ENCODE results near the gene CA12.
"Not testable (repeated sequence)": the region's sequence is repeated elsewhere in the genome, so short reads cannot be mapped to it uniquely, and the experiment has no call there.

DNA sequence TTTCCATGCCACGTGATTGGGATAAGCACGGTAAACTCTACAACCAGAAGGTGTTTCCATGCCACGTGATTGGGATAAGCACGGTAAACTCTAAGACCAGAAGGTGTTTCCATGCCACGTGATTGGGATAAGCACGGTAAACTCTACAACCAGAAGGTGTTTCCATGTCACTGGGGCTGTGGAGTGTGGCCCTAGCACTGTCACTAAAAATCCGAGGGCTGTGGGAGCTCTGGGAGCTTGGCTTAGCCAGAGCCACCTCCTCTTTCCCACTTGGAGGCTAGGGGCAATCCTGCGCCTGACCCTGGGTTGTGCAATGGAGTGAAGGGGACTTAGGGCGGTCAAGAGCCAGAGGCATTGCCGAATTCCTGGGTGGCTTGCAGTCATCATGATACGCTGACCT is 60.7 kb downstream of the CA12 start:
- TF ChIP-seq, protein P1, sequence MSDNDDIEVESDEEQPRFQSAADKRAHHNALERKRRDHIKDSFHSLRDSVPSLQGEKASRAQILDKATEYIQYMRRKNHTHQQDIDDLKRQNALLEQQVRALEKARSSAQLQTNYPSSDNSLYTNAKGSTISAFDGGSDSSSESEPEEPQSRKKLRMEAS (IDR thresholded peaks at IDR 0.05; ENCODE audit: insufficient read depth, insufficient read length): not testable (repeated sequence)
- TF ChIP-seq, protein P2, sequence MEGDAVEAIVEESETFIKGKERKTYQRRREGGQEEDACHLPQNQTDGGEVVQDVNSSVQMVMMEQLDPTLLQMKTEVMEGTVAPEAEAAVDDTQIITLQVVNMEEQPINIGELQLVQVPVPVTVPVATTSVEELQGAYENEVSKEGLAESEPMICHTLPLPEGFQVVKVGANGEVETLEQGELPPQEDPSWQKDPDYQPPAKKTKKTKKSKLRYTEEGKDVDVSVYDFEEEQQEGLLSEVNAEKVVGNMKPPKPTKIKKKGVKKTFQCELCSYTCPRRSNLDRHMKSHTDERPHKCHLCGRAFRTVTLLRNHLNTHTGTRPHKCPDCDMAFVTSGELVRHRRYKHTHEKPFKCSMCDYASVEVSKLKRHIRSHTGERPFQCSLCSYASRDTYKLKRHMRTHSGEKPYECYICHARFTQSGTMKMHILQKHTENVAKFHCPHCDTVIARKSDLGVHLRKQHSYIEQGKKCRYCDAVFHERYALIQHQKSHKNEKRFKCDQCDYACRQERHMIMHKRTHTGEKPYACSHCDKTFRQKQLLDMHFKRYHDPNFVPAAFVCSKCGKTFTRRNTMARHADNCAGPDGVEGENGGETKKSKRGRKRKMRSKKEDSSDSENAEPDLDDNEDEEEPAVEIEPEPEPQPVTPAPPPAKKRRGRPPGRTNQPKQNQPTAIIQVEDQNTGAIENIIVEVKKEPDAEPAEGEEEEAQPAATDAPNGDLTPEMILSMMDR (IDR thresholded peaks at IDR 0.05; ENCODE audit: extremely low read depth in 1 of 2, insufficient read depth in 1 of 2, low read depth in 1 of 2, low read length in 2 of 2): not testable (repeated sequence)
- not testable (repeated sequence) for TF ChIP-seq POLR2AphosphoS5 (IDR thresholded peaks at IDR 0.05; ENCODE audit: insufficient read depth, low read depth, low read length); POLR2A (IDR thresholded peaks at IDR 0.05; ENCODE audit: low read depth, low read length); EZH2 (IDR thresholded peaks at IDR 0.05; ENCODE audit: borderline replicate concordance, low read depth, low read length, severe bottlenecking); MYC (IDR thresholded peaks at IDR 0.05; ENCODE audit: low read depth, low read length); JUN (IDR thresholded peaks at IDR 0.05; ENCODE audit: borderline replicate concordance, insufficient read depth, insufficient read length, low read depth); GATA2 (IDR thresholded peaks at IDR 0.05; ENCODE audit: insufficient read depth, insufficient read length, low read depth, low read length)

Data from endothelial cell of umbilical vein (primary cell).